Rectal smooth muscle tissue (tissue), 1 donor: ENCODE measurements around the gene HARBI1.

Source experiments
- H3K27ac ChIP-seq: one replicate; pipeline ENCODE4 v1.7.0; 2013; ENCODE audit warnings: low read depth, low read length, inconsistent platforms
- H3K27me3 ChIP-seq: one replicate; pipeline ENCODE4 v1.7.0; 2013; ENCODE audit warnings: low read length; ENCODE audit not compliant: control insufficient read depth, insufficient read depth
- H3K36me3 ChIP-seq: one replicate; pipeline ENCODE4 v1.7.0; 2013; ENCODE audit warnings: low read length; ENCODE audit not compliant: control insufficient read depth, insufficient read depth
- H3K4me1 ChIP-seq: one replicate; pipeline ENCODE4 v1.7.0; 2013; ENCODE audit warnings: low read length; ENCODE audit not compliant: control insufficient read depth, insufficient read depth
- H3K4me3 ChIP-seq: one replicate; pipeline ENCODE4 v1.7.0; 2013; ENCODE audit warnings: low read length
- H3K9ac ChIP-seq: one replicate; pipeline ENCODE4 v1.7.0; 2013; ENCODE audit warnings: low read length

HARBI1 gene

DNA sequence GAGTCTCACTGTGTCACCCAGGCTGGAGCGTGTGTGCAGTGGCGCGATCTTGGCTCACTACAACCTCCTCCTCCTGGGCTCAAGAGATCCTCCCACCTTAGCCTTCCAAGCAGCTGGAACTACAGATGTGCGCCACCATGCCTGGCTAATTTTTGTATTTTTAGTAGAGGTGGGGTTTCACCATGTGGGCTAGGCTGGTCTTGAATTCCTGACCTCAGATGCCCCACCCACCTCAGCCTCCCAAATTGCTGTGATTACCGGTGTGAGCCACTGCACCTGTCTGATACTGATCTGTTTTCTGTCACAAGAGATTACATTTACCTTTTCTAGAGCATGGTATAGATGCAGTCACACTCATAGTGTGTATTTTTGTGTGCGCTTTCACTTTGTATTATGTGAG is 11.9 kb upstream of the HARBI1 start:
- H3K27me3 ChIP-seq, result no peaks in the 10 kb centered on the region
- no peak overlapping the region for H3K27ac ChIP-seq
- no peak overlapping the region for H3K9ac ChIP-seq
- no peak overlapping the region for H3K4me3 ChIP-seq
- H3K36me3 ChIP-seq, result peaks cover 12% of the 10 kb centered on the region
- no peaks in the 10 kb centered on the region for H3K4me1 ChIP-seq

- no peaks in the 10 kb centered on the region for H3K27me3 ChIP-seq
- H3K27ac ChIP-seq, result no peak overlapping the region
- no peak overlapping the region for H3K9ac ChIP-seq
- H3K36me3 ChIP-seq, result peaks cover 12% of the 10 kb centered on the region
- H3K4me1 ChIP-seq, result no peaks in the 10 kb centered on the region
- H3K4me3 ChIP-seq, result no peak overlapping the region
Measured at GRCh38 chr11:46625406-46625805, 8.4 kb upstream of the HARBI1 start.

GRCh38 chr11:46618837-46619236 is 1.8 kb upstream of the HARBI1 start:
- Histone ChIP-seq H3K4me1 (peaks cover 10% of the 10 kb centered on the region), H3K9ac (no peak overlapping the region), H3K27ac (no peak overlapping the region), H3K4me3 (no peak overlapping the region), H3K36me3 (no peaks in the 10 kb centered on the region), H3K27me3 (no peaks in the 10 kb centered on the region)

- Histone ChIP-seq H3K9ac (peak overlapping the region; percentile 99), H3K27ac (peak overlapping the region; percentile 96), H3K36me3 (no peaks in the 10 kb centered on the region), H3K4me1 (peaks cover 10% of the 10 kb centered on the region), H3K4me3 (peak overlapping the region; percentile 100), H3K27me3 (no peaks in the 10 kb centered on the region)
Measured at GRCh38 chr11:46617972-46618314, 916 bp upstream of the HARBI1 start.

GRCh38 chr11:46616551-46617133 is 385 bp downstream of the HARBI1 start:
- Histone ChIP-seq H3K27ac (peak overlapping the region; percentile 96), H3K9ac (peak overlapping the region; percentile 68), H3K27me3 (no peaks in the 10 kb centered on the region), H3K36me3 (no peaks in the 10 kb centered on the region), H3K4me3 (peak overlapping the region; percentile 100), H3K4me1 (peaks cover 10% of the 10 kb centered on the region)

DNA sequence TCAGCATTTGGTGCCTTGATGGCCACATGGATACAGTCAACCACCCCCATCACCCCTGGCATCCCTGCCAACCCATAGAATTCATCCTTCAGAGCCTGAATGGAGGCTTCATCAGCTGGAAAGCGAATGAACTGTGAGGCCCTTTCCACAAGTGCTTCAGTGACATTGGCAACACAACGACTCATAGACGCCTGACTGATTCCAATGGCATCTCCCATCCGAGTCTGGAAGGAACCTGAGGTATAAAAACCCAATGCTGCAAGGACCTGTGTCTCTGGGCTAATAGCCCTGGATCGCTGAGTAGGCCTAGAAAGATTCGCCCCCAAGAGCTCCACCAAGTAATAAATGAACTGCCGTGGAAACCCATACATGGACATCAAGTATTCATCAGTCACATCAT is 1.3 kb downstream of the HARBI1 start:
- peaks cover 10% of the 10 kb centered on the region for H3K4me1 ChIP-seq
- H3K27ac ChIP-seq, result no peak overlapping the region
- no peaks in the 10 kb centered on the region for H3K36me3 ChIP-seq
- no peaks in the 10 kb centered on the region for H3K27me3 ChIP-seq
- no peak overlapping the region for H3K4me3 ChIP-seq
- no peak overlapping the region for H3K9ac ChIP-seq

- peaks cover 3% of the 10 kb centered on the region for H3K4me1 ChIP-seq
- H3K9ac ChIP-seq, result no peak overlapping the region
- H3K27ac ChIP-seq, result no peak overlapping the region
- H3K4me3 ChIP-seq, result no peak overlapping the region
- no peaks in the 10 kb centered on the region for H3K27me3 ChIP-seq
- H3K36me3 ChIP-seq, result no peaks in the 10 kb centered on the region
Measured at GRCh38 chr11:46612326-46612725, 4.7 kb downstream of the HARBI1 start.

- Histone ChIP-seq H3K4me3 (no peak overlapping the region), H3K9ac (no peak overlapping the region), H3K4me1 (peaks cover 3% of the 10 kb centered on the region), H3K27ac (no peak overlapping the region), H3K27me3 (no peaks in the 10 kb centered on the region), H3K36me3 (no peaks in the 10 kb centered on the region)
Measured at GRCh38 chr11:46611526-46612304, 5.3 kb downstream of the HARBI1 start.

DNA sequence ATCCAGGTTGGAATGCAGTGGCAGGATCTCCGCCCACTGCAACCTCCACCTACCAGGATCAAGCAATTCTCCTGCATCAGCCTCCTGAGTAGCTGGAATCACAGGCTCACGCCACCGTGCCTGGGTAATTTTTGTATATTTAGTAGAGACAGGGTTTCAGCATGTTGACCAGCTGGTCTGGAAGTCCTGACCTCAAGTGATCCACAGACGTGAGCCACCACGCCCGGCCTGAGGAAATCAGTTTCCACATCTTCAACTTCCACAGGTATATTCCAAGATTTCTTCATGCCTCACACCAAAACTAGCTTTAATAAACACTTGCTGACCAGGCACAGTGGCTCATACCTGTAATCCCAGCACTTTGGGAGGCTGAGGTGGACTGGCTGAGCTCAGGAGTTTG is 7.6 kb downstream of the HARBI1 start:
- Histone ChIP-seq H3K9ac (no peak overlapping the region), H3K36me3 (no peaks in the 10 kb centered on the region), H3K4me1 (no peaks in the 10 kb centered on the region), H3K4me3 (no peak overlapping the region), H3K27me3 (no peaks in the 10 kb centered on the region), H3K27ac (no peak overlapping the region)

GRCh38 chr11:46607516-46607915 is 9.5 kb downstream of the HARBI1 start:
- Histone ChIP-seq H3K4me1 (no peaks in the 10 kb centered on the region), H3K27ac (no peak overlapping the region), H3K9ac (no peak overlapping the region)

GRCh38 chr11:46604796-46605195 is 12.2 kb downstream of the HARBI1 start:
- Histone ChIP-seq H3K27me3 (no peaks in the 10 kb centered on the region), H3K36me3 (no peaks in the 10 kb centered on the region), H3K4me3 (no peak overlapping the region), H3K27ac (no peak overlapping the region), H3K4me1 (no peaks in the 10 kb centered on the region), H3K9ac (no peak overlapping the region)

More at GRCh38 chr11:46607516-46607915, 9.5 kb downstream of the HARBI1 start:
- Histone ChIP-seq H3K4me3 (no peak overlapping the region), H3K36me3 (no peaks in the 10 kb centered on the region), H3K27me3 (no peaks in the 10 kb centered on the region)

DNA sequence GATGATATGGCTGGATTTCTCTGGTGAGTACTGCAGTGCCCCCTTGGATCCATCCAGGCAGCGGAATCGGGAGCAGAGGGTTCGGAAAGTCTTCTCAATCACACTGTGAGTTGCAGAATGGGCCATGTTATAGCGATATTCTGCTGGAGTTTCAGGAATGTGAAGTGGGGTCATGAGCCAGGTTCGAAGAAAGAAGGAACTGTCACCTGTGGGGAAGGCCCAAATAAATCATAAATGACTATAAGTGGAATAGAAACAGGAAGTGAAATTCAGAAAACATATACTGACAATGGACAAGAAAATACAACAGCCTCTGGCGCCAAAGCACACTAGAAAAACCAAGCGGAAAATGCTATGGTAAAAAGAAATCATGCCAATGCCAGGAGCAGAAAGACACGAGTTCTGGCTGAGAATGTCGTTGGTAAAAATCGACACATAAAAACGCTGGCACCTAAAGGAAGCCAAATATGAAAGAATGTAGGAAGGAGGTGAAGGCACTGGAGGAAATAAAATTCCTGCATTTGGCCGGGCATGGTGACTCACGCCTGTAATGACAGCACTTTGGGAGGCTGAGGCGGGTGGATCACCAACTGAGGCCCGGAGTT is 13.2 kb downstream of the HARBI1 start:
- H3K27me3 ChIP-seq, result no peaks in the 10 kb centered on the region
- no peaks in the 10 kb centered on the region for H3K36me3 ChIP-seq
- H3K27ac ChIP-seq, result no peak overlapping the region
- no peak overlapping the region for H3K9ac ChIP-seq
- no peaks in the 10 kb centered on the region for H3K4me1 ChIP-seq
- H3K4me3 ChIP-seq, result no peak overlapping the region

GRCh38 chr11:46601129-46601528 is 15.9 kb downstream of the HARBI1 start:
- no peak overlapping the region for H3K4me3 ChIP-seq
- peak overlapping the region; percentile 28 for H3K27ac ChIP-seq
- H3K9ac ChIP-seq, result no peak overlapping the region
- H3K36me3 ChIP-seq, result no peaks in the 10 kb centered on the region
- no peaks in the 10 kb centered on the region for H3K4me1 ChIP-seq
- H3K27me3 ChIP-seq, result no peaks in the 10 kb centered on the region
